Natural killer cell treated with Interleukin-12 subunit alpha and Interleukin-12 subunit beta and Interleukin-15 and Interleukin-18, amount 100 ng/mL, for 72 hours (primary cell): ENCODE measurements around the gene RBFOX2. TPM values are rescaled to one million over a fixed set of nuclear protein-coding genes. Genes with fewer than 3 reads are reported as not detected.
A peak's percentile ranks its signal among the peaks of the same experiment; 100 is the strongest.
"Not testable (repeated sequence)": the region's sequence is repeated elsewhere in the genome, so short reads cannot be mapped to it uniquely, and the experiment has no call there.

Source experiments
- ATAC-seq, 2 donors: fragments of 150-1000 bp; cut with Tn5 transposase in 1 of 2; sonication (Bioruptor Pico), chemical (Tn5 transposase) in 1 of 2; 2 replicates each; pipeline ENCODE4 v1.10.0; 2021
- DNase-seq: peaks from one replicate; pipeline ENCODE4 v3.0.0; 2022; ENCODE audit warnings: low spot score
- H3K27ac Mint-ChIP-seq, 2 donors: 1 replicate in 1 of 2; 2 replicates in 1 of 2; pipeline ENCODE4 v1.8.0; 2022; ENCODE audit warnings: mixed read lengths in 2 of 2, mild to moderate bottlenecking in 1 of 2, moderate library complexity in 1 of 2
- H3K27me3 Mint-ChIP-seq, 2 donors: 1 replicate in 1 of 2; 2 replicates in 1 of 2; pipeline ENCODE4 v1.8.0; 2022; ENCODE audit warnings: mixed read lengths in 2 of 2
- H3K36me3 Mint-ChIP-seq: one replicate; pipeline ENCODE4 v1.8.0; 2022; ENCODE audit warnings: mixed read lengths
- H3K4me1 Mint-ChIP-seq, 2 donors: 1 replicate in 1 of 2; 2 replicates in 1 of 2; pipeline ENCODE4 v1.8.0; 2022; ENCODE audit warnings: low read depth in 2 of 2, mixed read lengths in 2 of 2, mild to moderate bottlenecking in 1 of 2
- H3K4me3 Mint-ChIP-seq: one replicate; pipeline ENCODE4 v1.8.0; 2022; ENCODE audit warnings: mixed read lengths
- H3K9me3 Mint-ChIP-seq: 2 replicates; pipeline ENCODE4 v1.8.0; 2022; ENCODE audit warnings: mixed read lengths
- total RNA-seq, 2 donors: library from RNA; stranded (reverse); gene quantifications; one replicate each; pipeline ENCODE4 v1.2.3, GENCODE V29; 2022

RBFOX2 gene
- total RNA-seq, 2 donors from 2014 or later = 0.71 to 1.8 TPM

DNA sequence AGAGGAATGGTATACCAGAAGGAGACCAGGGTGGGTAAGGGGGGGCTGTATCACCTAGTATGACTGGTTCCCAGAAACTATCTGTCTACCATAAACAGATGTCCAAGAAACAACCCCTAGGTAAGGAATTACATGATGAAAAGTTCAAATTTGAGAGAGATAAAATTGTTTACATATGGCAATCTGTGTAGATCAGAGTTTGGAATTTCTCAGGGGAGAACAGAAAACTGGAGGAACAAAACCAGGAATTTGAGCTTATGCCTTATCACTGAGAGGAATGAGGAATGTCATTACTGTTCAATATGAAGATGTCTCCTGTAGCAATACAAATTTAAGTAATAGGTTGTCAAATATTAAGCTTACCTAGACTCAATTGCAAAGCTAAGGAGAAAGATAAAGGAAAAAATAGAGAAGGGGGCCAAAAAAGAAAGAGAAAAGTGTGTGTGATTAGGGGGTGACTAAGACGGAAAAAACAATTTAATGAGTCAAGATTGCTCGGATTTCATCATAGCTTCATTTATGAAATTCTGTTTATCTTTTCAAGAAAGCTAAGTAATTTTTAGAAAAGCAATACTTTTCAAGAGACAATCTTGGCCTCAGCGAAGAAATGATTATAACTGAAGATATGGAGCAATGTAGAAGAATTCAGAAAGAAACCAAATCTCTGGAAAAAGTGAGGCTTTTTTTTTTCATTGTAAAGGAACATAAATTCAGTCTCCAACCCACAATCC lies 193.2 kb downstream of the RBFOX2 start:
- no peak for ATAC-seq
- Mint-ChIP-seq H3K27ac (peak overlapping the region in 1 of 2 donors; percentile 8), H3K9me3 (no peaks in the 10 kb centered on the region), H3K4me1 (peaks cover 10 to 14% of the 10 kb centered on the region in 2 donors), H3K4me3 (peak overlapping the region; percentile 6), H3K36me3 (no peaks in the 10 kb centered on the region), H3K27me3 (peaks cover 28 to 43% of the 10 kb centered on the region in 2 donors)
- DNase-seq = no peak

DNA sequence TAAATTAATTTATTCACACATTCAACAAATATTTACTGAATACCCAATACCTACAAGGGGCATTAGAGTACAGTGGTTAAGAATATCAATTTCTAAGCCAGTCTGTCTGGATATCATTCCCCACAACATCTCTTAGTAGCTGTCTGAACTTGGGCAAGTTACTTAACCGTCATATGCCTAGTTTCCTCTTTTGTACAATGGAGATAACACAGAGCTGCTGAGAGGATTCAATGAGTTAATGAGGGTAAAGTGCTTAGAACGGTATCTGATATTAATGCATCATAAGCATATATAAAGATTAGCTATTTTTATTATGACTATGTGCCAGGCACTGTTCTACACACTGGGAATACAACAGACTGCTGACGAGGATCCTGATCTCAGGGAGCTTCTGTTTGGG lies 194.6 kb downstream of the RBFOX2 start:
- Mint-ChIP-seq H3K27me3 (peaks cover 18 to 31% of the 10 kb centered on the region in 2 donors), H3K9me3 (no peaks in the 10 kb centered on the region), H3K36me3 (no peaks in the 10 kb centered on the region), H3K27ac (no peak overlapping the region), H3K4me1 (peaks cover 2 to 14% of the 10 kb centered on the region in 2 donors), H3K4me3 (no peak overlapping the region)
- ATAC-seq (no peak), DNase-seq (no peak)

DNA sequence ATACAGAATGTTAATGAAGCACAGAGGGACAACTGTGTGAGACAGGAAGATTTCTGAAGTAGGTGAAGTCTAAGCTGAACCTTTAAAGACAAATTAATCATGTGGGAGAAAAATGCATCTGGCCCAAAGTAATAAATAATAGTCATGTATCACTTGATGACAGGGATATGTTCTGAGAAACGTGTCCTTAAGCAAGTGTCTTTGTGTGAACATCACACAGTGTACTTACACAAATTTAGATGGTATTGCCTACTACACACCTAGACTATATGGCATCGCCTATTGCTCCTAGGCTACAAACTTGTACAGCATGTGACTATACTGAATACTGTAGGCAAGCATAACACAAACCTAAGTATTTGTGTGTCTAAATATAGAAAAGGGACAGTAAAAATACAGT lies 198.3 kb downstream of the RBFOX2 start:
- DNase-seq (no peak), ATAC-seq (no peak)
- Mint-ChIP-seq H3K4me1 (peaks cover 0 to 6% of the 10 kb centered on the region in 2 donors), H3K9me3 (no peaks in the 10 kb centered on the region), H3K4me3 (no peak overlapping the region), H3K27ac (no peak overlapping the region), H3K36me3 (no peaks in the 10 kb centered on the region), H3K27me3 (peaks cover 15 to 20% of the 10 kb centered on the region in 2 donors)

DNA sequence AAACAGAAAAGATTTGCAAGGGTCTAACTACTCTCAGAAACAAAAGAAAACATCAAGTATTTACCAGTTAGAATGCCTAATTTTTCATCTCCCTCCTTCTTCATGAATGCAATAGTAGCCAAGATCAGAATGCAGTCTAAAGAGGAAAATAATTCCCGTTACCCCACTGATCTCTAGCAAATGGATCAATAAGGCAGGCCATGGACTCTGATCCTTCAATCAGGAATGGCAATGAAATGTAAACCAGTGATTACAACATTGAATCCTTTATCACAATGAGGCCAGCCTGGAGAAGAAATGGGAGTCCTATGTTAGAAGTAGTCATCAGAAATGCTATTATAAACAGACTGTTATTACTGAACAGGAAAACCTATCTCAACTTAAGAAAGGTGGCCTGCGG lies 204.4 kb downstream of the RBFOX2 start:
- ATAC-seq (no peak), DNase-seq (no peak)
- no peak overlapping the region for H3K4me3 Mint-ChIP-seq
- H3K27ac Mint-ChIP-seq = no peak overlapping the region
- no peaks in the 10 kb centered on the region for H3K36me3 Mint-ChIP-seq
- no peaks in the 10 kb centered on the region for H3K9me3 Mint-ChIP-seq
- H3K27me3 Mint-ChIP-seq = peaks cover 0 to 4% of the 10 kb centered on the region in 2 donors
- H3K4me1 Mint-ChIP-seq = peaks cover 0 to 7% of the 10 kb centered on the region in 2 donors

DNA sequence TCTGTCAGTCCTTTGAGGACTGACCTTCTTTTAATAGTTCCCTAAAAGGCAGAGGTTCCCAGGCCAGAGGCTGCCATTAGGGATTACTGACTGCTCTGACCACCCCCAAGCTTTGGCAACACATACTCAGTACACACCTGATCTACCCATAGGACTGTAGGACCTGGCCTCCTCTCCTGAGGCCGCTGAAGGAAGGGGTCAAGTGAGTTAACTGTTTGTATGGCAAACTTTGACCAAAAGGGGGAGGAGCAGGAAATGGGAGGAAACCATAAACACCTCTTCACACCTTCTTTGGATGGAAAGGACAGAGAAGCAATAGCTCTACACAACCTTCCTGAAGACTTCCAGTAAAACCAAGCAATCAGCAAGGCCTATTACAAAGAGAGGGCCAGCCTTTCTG lies 207.0 kb downstream of the RBFOX2 start:
- ATAC-seq (no peak), DNase-seq (no peak)
- Mint-ChIP-seq H3K4me3 (no peak overlapping the region), H3K36me3 (no peaks in the 10 kb centered on the region), H3K27me3 (peaks cover 0 to 4% of the 10 kb centered on the region in 2 donors), H3K9me3 (no peaks in the 10 kb centered on the region), H3K4me1 (peaks cover 0 to 7% of the 10 kb centered on the region in 2 donors), H3K27ac (no peak overlapping the region)

DNA sequence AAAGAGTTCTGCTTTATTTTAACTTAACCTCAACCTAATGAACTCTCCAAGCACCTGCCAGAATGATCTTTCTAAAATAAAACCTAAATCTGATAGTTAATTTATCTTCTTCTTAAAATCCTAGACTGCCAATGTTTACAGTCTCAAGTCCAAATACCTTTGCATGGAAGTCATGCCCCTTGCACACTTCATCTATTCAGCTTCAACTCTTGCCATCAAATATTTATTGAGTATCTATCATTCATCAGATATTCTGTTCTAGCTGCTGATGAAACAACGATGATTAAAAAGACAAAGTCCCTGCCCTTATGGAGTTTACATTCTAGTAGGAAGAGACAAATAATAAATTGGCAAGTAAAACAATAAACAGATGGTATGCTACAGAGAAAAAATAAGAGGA lies 209.2 kb downstream of the RBFOX2 start:
- H3K9me3 Mint-ChIP-seq = no peaks in the 10 kb centered on the region
- H3K4me1 Mint-ChIP-seq = peaks cover 0 to 7% of the 10 kb centered on the region in 2 donors
- H3K36me3 Mint-ChIP-seq = no peaks in the 10 kb centered on the region
- no peak overlapping the region for H3K27ac Mint-ChIP-seq
- peaks cover 0 to 4% of the 10 kb centered on the region in 2 donors for H3K27me3 Mint-ChIP-seq
- no peak overlapping the region for H3K4me3 Mint-ChIP-seq
- DNase-seq (no peak), ATAC-seq (no peak)

DNA sequence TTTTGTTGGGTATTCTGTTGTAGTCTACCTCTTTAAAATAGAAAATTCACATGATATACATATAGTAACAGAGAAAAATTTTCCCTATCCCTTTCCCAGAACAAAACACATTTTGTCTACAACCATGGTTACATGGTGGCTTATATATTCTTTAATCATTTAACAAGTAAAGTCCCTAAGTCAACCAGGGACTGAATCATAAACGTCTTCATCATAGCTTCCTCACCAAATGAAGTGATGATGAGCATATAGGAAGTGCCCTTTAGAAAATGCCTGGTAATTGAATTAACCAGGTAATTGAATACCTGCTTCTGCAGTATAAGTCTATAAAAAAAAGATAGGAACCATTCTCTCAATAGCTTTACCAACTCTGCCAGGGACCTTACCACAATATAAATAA lies 209.7 kb downstream of the RBFOX2 start:
- Mint-ChIP-seq H3K9me3 (no peaks in the 10 kb centered on the region), H3K4me3 (no peak overlapping the region), H3K4me1 (peaks cover 0 to 7% of the 10 kb centered on the region in 2 donors), H3K27me3 (peaks cover 0 to 4% of the 10 kb centered on the region in 2 donors), H3K27ac (no peak overlapping the region), H3K36me3 (no peaks in the 10 kb centered on the region)
- DNase-seq (no peak), ATAC-seq (no peak)

DNA sequence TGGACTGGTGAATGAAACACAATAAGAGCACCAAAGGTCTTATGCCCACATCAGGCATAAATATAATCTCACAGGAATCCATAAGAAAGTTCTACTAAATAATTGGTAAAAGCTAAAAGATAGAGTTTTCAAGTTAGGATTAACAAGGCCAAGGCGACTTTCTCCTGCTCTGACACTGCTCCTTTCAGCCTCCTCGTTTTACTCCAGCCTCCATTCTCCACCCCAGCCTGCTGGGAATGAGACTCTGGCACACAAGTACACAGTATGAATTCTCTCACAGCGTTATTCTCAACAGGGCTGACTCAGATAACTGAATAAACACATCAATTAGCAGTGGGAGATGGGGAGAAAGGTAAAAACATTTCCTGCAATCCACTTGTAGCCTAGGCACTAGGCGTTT lies 216.0 kb downstream of the RBFOX2 start:
- Mint-ChIP-seq H3K27ac (no peak overlapping the region), H3K4me3 (no peak overlapping the region), H3K27me3 (no peaks in the 10 kb centered on the region), H3K9me3 (no peaks in the 10 kb centered on the region), H3K36me3 (no peaks in the 10 kb centered on the region), H3K4me1 (no peaks in the 10 kb centered on the region)
- no peak for DNase-seq
- no peak for ATAC-seq

DNA sequence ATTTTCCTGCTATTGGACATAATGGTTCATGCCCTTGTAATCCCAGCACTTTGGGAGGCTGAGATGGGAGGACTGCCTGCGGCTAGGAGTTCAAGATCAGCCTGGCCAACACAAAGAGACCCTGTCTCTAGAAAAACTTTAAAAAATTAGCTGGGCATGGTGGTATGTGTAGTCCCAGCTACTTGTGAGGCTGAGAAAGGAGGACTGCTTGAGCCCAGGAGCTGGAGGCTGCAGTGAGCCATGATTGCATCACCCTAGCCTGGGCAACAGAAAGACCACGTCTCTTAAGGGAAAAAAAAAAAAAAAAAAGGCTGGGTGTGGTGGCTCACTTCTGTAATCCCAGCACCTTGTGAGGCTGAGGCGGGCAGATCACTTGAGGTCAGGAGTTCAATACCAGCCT lies 217.0 kb downstream of the RBFOX2 start:
- DNase-seq = no peak
- Mint-ChIP-seq H3K27ac (no peak overlapping the region), H3K4me1 (no peaks in the 10 kb centered on the region), H3K4me3 (no peak overlapping the region), H3K36me3 (no peaks in the 10 kb centered on the region), H3K27me3 (no peaks in the 10 kb centered on the region), H3K9me3 (no peaks in the 10 kb centered on the region)
- no peak for ATAC-seq

DNA sequence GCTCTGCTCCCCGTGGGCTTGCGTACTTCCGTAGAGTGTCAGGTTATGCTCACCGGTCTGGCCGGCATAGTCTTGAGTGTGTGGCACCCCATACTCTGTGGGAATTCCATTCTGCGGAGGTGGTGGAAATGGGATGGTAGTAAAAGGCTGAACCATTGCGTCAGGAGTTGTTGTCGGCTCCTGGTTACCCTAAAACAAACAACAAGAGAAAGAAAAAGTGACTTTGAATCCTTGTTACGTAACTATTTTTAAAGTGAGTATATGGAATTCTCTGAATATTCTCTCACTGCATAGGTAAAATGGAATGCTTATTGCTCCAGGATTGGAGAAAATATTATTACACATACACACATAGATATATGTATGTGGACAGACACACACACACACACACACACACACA lies 218.8 kb downstream of the RBFOX2 start:
- Mint-ChIP-seq H3K36me3 (no peaks in the 10 kb centered on the region), H3K4me3 (no peak overlapping the region), H3K4me1 (no peaks in the 10 kb centered on the region), H3K27ac (no peak overlapping the region), H3K27me3 (peaks cover 0 to 8% of the 10 kb centered on the region in 2 donors), H3K9me3 (no peaks in the 10 kb centered on the region)
- DNase-seq (no peak), ATAC-seq (no peak)

DNA sequence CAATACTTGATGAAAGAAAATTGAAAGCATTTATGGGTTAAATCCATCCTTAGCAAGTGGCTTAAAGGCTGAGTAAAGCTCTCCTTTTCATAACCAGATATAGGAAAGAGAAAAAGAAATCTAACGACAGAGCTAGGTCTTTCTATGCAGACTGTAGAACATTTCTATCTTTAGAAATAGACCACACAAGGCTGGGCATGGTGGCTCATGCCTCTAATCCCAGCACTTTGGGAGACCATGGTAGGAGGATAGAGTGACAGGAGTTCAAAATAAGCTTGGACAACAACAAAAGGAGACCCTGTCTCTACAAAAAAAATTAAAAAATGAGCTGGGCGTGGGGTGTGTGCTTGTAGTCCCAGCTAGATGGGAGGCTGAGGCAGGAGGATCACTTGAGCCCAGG lies 220.2 kb downstream of the RBFOX2 start:
- no peaks in the 10 kb centered on the region for H3K4me1 Mint-ChIP-seq
- H3K9me3 Mint-ChIP-seq = no peaks in the 10 kb centered on the region
- DNase-seq = no peak
- no peak overlapping the region for H3K4me3 Mint-ChIP-seq
- no peak overlapping the region for H3K27ac Mint-ChIP-seq
- peaks cover 0 to 8% of the 10 kb centered on the region in 2 donors for H3K27me3 Mint-ChIP-seq
- H3K36me3 Mint-ChIP-seq = no peaks in the 10 kb centered on the region
- no peak for ATAC-seq

DNA sequence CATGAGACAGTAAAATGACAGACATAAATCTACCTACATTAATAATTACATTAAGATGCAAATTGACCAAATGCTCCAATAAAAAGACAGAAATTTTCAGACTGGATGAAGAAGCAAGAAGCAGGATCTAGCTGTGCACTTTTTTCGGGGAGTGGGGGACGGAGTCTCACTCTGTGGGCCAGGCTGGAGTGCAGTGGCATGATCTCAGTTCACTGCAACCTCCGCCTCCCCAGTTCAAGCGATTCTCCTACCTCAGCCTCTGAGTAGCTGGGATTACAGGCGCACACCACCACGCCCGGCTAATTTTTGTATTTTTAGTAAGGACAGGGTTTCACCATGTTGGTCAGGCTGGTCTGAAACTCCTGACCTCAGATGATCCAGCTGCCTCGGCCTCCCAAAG lies 222.0 kb downstream of the RBFOX2 start:
- not testable (repeated sequence) for ATAC-seq, H3K9me3 Mint-ChIP-seq, DNase-seq, H3K4me3 Mint-ChIP-seq, H3K27ac Mint-ChIP-seq, H3K4me1 Mint-ChIP-seq, H3K36me3 Mint-ChIP-seq
- peaks cover 0 to 18% of the 10 kb centered on the region in 2 donors for H3K27me3 Mint-ChIP-seq

DNA sequence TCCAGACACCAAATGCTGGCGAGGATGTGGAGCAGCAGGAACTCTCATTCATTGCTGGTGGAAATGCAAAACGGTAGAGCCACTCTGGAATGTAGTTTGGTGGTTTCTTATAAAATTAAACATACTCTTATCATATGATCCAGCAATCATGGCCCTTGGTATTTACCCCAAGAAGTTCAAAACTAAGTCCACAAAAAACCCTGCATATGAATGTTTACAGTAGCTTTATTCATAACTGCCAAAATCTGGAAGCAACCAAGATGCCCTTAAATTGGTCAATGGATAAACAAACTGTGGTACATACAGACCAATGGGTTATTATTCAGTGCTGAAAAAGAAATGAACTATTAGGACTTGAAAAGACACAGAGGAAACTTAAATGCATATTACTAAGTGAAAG lies 223.2 kb downstream of the RBFOX2 start:
- H3K4me1 Mint-ChIP-seq = peaks cover 3 to 10% of the 10 kb centered on the region in 2 donors
- H3K9me3 Mint-ChIP-seq = no peaks in the 10 kb centered on the region
- H3K27ac Mint-ChIP-seq = no peak overlapping the region
- H3K36me3 Mint-ChIP-seq = no peaks in the 10 kb centered on the region
- ATAC-seq (no peak), DNase-seq (no peak)
- H3K27me3 Mint-ChIP-seq = peaks cover under 1 to 21% of the 10 kb centered on the region in 2 donors
- no peak overlapping the region for H3K4me3 Mint-ChIP-seq

DNA sequence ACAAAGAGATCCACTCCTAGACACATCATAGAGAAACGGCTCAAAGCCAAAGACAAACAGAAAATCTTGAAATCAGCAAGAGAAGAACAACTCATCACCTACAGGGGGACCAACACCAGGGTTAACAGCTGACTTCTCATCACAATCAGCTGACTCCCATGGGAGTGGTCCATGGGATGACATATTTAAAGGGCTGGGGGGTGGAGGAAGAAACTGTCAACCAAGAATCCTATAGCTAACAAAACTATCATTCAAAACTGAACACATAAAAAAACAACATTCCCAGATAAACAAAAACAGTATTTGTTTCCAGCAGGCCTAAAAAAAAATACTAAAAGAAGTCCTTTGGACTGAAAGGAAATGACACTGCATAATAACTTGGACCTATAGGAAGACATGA lies 224.2 kb downstream of the RBFOX2 start:
- H3K27ac Mint-ChIP-seq = no peak overlapping the region
- DNase-seq = no peak
- no peak overlapping the region for H3K4me3 Mint-ChIP-seq
- peaks cover 5 to 27% of the 10 kb centered on the region in 2 donors for H3K27me3 Mint-ChIP-seq
- no peaks in the 10 kb centered on the region for H3K36me3 Mint-ChIP-seq
- H3K4me1 Mint-ChIP-seq = peaks cover 3 to 10% of the 10 kb centered on the region in 2 donors
- ATAC-seq = no peak
- no peaks in the 10 kb centered on the region for H3K9me3 Mint-ChIP-seq

DNA sequence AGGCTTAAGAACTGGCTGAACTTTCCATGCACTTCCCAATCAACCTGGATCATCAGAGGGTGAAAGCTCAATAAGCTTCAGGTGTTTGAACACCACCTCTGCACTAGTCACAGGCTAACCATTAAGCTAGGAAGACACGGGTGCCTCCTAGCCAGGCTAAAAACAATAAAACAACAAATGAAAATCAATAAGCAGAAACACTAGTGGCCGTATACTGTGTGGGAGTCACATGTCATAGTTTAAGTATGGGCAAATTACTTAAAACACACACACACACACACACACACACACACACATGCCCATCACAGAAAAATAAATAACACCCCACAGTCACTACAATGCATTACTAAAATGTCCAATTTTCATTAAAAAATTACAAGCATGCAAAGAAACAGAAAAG lies 225.7 kb downstream of the RBFOX2 start:
- H3K36me3 Mint-ChIP-seq = no peaks in the 10 kb centered on the region
- no peaks in the 10 kb centered on the region for H3K9me3 Mint-ChIP-seq
- peaks cover 3 to 10% of the 10 kb centered on the region in 2 donors for H3K4me1 Mint-ChIP-seq
- peaks cover 5 to 27% of the 10 kb centered on the region in 2 donors for H3K27me3 Mint-ChIP-seq
- H3K4me3 Mint-ChIP-seq = no peak overlapping the region
- DNase-seq = no peak
- peak overlapping the region in 1 of 2 donors; percentile 29 for H3K27ac Mint-ChIP-seq
- ATAC-seq = no peak
